ENCODE results near the gene CCSER1.

Gene CCSER1

GRCh38 chr4:90159193-90159592, 32.0 kb downstream of the CCSER1 start:
- H3K27ac ChIP-seq (ENCODE audit: insufficient read depth, low read length, poor library complexity, severe bottlenecking), result no peak overlapping the region
- no peak for DNase-seq

GRCh38 chr4:90160044-90160443, 32.9 kb downstream of the CCSER1 start:
- no peaks in the 10 kb centered on the region for H3K4me1 ChIP-seq (ENCODE audit: control insufficient read depth, insufficient read depth, low read length, poor library complexity, severe bottlenecking)
- no peaks in the 10 kb centered on the region for H3K36me3 ChIP-seq (ENCODE audit: control insufficient read depth, insufficient read depth, low read length)
- no peaks in the 10 kb centered on the region for H3K27me3 ChIP-seq (replicated peaks; ENCODE audit: control insufficient read depth, insufficient read depth, low read length, poor library complexity, severe bottlenecking)
- no peak overlapping the region for H3K27ac ChIP-seq (ENCODE audit: insufficient read depth, low read length, poor library complexity, severe bottlenecking)
- H3K9me3 ChIP-seq (ENCODE audit: control insufficient read depth, low read length), result no peaks in the 10 kb centered on the region
- no peak overlapping the region for H3K4me3 ChIP-seq (ENCODE audit: insufficient read depth, low read depth, low read length, poor library complexity, severe bottlenecking)
- DNase-seq, result no peak

More at GRCh38 chr4:90159193-90159592, 32.0 kb downstream of the CCSER1 start:
- Histone ChIP-seq H3K27me3 (replicated peaks; ENCODE audit: control insufficient read depth, insufficient read depth, low read length, poor library complexity, severe bottlenecking) (no peaks in the 10 kb centered on the region), H3K36me3 (ENCODE audit: control insufficient read depth, insufficient read depth, low read length) (no peaks in the 10 kb centered on the region), H3K4me3 (ENCODE audit: insufficient read depth, low read depth, low read length, poor library complexity, severe bottlenecking) (no peak overlapping the region), H3K4me1 (ENCODE audit: control insufficient read depth, insufficient read depth, low read length, poor library complexity, severe bottlenecking) (no peaks in the 10 kb centered on the region), H3K9me3 (ENCODE audit: control insufficient read depth, low read length) (no peaks in the 10 kb centered on the region)

GRCh38 chr4:90162566-90162965, 35.4 kb downstream of the CCSER1 start:
- no peaks in the 10 kb centered on the region for H3K9me3 ChIP-seq (ENCODE audit: control insufficient read depth, low read length)
- no peaks in the 10 kb centered on the region for H3K4me1 ChIP-seq (ENCODE audit: control insufficient read depth, insufficient read depth, low read length, poor library complexity, severe bottlenecking)
- H3K36me3 ChIP-seq (ENCODE audit: control insufficient read depth, insufficient read depth, low read length), result no peaks in the 10 kb centered on the region
- no peak overlapping the region for H3K4me3 ChIP-seq (ENCODE audit: insufficient read depth, low read depth, low read length, poor library complexity, severe bottlenecking)
- no peaks in the 10 kb centered on the region for H3K27me3 ChIP-seq (replicated peaks; ENCODE audit: control insufficient read depth, insufficient read depth, low read length, poor library complexity, severe bottlenecking)
- H3K27ac ChIP-seq (ENCODE audit: insufficient read depth, low read length, poor library complexity, severe bottlenecking), result no peak overlapping the region
- no peak for DNase-seq

- no peak overlapping the region for H3K4me3 ChIP-seq (ENCODE audit: insufficient read depth, low read depth, low read length, poor library complexity, severe bottlenecking)
- DNase-seq, result no peak
- no peak overlapping the region for H3K27ac ChIP-seq (ENCODE audit: insufficient read depth, low read length, poor library complexity, severe bottlenecking)
- H3K9me3 ChIP-seq (ENCODE audit: control insufficient read depth, low read length), result no peaks in the 10 kb centered on the region
- H3K4me1 ChIP-seq (ENCODE audit: control insufficient read depth, insufficient read depth, low read length, poor library complexity, severe bottlenecking), result no peaks in the 10 kb centered on the region
- H3K36me3 ChIP-seq (ENCODE audit: control insufficient read depth, insufficient read depth, low read length), result no peaks in the 10 kb centered on the region
- no peaks in the 10 kb centered on the region for H3K27me3 ChIP-seq (replicated peaks; ENCODE audit: control insufficient read depth, insufficient read depth, low read length, poor library complexity, severe bottlenecking)
These were observed 36.7 kb downstream of the CCSER1 start for GRCh38 chr4:90163872-90164271.

GRCh38 chr4:90165883-90166282, 38.7 kb downstream of the CCSER1 start:
- Histone ChIP-seq H3K4me3 (ENCODE audit: insufficient read depth, low read depth, low read length, poor library complexity, severe bottlenecking) (no peak overlapping the region), H3K27ac (ENCODE audit: insufficient read depth, low read length, poor library complexity, severe bottlenecking) (no peak overlapping the region), H3K36me3 (ENCODE audit: control insufficient read depth, insufficient read depth, low read length) (no peaks in the 10 kb centered on the region), H3K4me1 (ENCODE audit: control insufficient read depth, insufficient read depth, low read length, poor library complexity, severe bottlenecking) (no peaks in the 10 kb centered on the region), H3K27me3 (replicated peaks; ENCODE audit: control insufficient read depth, insufficient read depth, low read length, poor library complexity, severe bottlenecking) (no peaks in the 10 kb centered on the region), H3K9me3 (ENCODE audit: control insufficient read depth, low read length) (no peaks in the 10 kb centered on the region)
- DNase-seq, result no peak

GRCh38 chr4:90171491-90171890, 44.3 kb downstream of the CCSER1 start:
- Histone ChIP-seq H3K27me3 (replicated peaks; ENCODE audit: control insufficient read depth, insufficient read depth, low read length, poor library complexity, severe bottlenecking) (no peaks in the 10 kb centered on the region), H3K27ac (ENCODE audit: insufficient read depth, low read length, poor library complexity, severe bottlenecking) (no peak overlapping the region), H3K36me3 (ENCODE audit: control insufficient read depth, insufficient read depth, low read length) (no peaks in the 10 kb centered on the region), H3K4me1 (ENCODE audit: control insufficient read depth, insufficient read depth, low read length, poor library complexity, severe bottlenecking) (no peaks in the 10 kb centered on the region), H3K9me3 (ENCODE audit: control insufficient read depth, low read length) (no peaks in the 10 kb centered on the region), H3K4me3 (ENCODE audit: insufficient read depth, low read depth, low read length, poor library complexity, severe bottlenecking) (no peak overlapping the region)
- DNase-seq, result no peak

GRCh38 chr4:90174621-90175023, 47.4 kb downstream of the CCSER1 start:
- Histone ChIP-seq H3K36me3 (ENCODE audit: control insufficient read depth, insufficient read depth, low read length) (no peaks in the 10 kb centered on the region), H3K27ac (ENCODE audit: insufficient read depth, low read length, poor library complexity, severe bottlenecking) (no peak overlapping the region), H3K27me3 (replicated peaks; ENCODE audit: control insufficient read depth, insufficient read depth, low read length, poor library complexity, severe bottlenecking) (no peaks in the 10 kb centered on the region), H3K4me3 (ENCODE audit: insufficient read depth, low read depth, low read length, poor library complexity, severe bottlenecking) (no peak overlapping the region), H3K4me1 (ENCODE audit: control insufficient read depth, insufficient read depth, low read length, poor library complexity, severe bottlenecking) (no peaks in the 10 kb centered on the region), H3K9me3 (ENCODE audit: control insufficient read depth, low read length) (no peaks in the 10 kb centered on the region)
- DNase-seq, result no peak

GRCh38 chr4:90181644-90182043, 54.5 kb downstream of the CCSER1 start:
- no peak for DNase-seq

GRCh38 chr4:90183254-90183653, 56.1 kb downstream of the CCSER1 start:
- H3K27me3 ChIP-seq (replicated peaks; ENCODE audit: control insufficient read depth, insufficient read depth, low read length, poor library complexity, severe bottlenecking), result no peaks in the 10 kb centered on the region
- no peaks in the 10 kb centered on the region for H3K36me3 ChIP-seq (ENCODE audit: control insufficient read depth, insufficient read depth, low read length)
- H3K4me1 ChIP-seq (ENCODE audit: control insufficient read depth, insufficient read depth, low read length, poor library complexity, severe bottlenecking), result no peaks in the 10 kb centered on the region
- H3K4me3 ChIP-seq (ENCODE audit: insufficient read depth, low read depth, low read length, poor library complexity, severe bottlenecking), result no peak overlapping the region
- no peak for DNase-seq
- no peak overlapping the region for H3K27ac ChIP-seq (ENCODE audit: insufficient read depth, low read length, poor library complexity, severe bottlenecking)
- no peaks in the 10 kb centered on the region for H3K9me3 ChIP-seq (ENCODE audit: control insufficient read depth, low read length)

More at GRCh38 chr4:90181644-90182043, 54.5 kb downstream of the CCSER1 start:
- no peaks in the 10 kb centered on the region for H3K4me1 ChIP-seq (ENCODE audit: control insufficient read depth, insufficient read depth, low read length, poor library complexity, severe bottlenecking)
- H3K27ac ChIP-seq (ENCODE audit: insufficient read depth, low read length, poor library complexity, severe bottlenecking), result no peak overlapping the region
- H3K4me3 ChIP-seq (ENCODE audit: insufficient read depth, low read depth, low read length, poor library complexity, severe bottlenecking), result no peak overlapping the region
- no peaks in the 10 kb centered on the region for H3K9me3 ChIP-seq (ENCODE audit: control insufficient read depth, low read length)
- H3K36me3 ChIP-seq (ENCODE audit: control insufficient read depth, insufficient read depth, low read length), result no peaks in the 10 kb centered on the region
- no peaks in the 10 kb centered on the region for H3K27me3 ChIP-seq (replicated peaks; ENCODE audit: control insufficient read depth, insufficient read depth, low read length, poor library complexity, severe bottlenecking)

- no peak for DNase-seq
- Histone ChIP-seq H3K27ac (ENCODE audit: insufficient read depth, low read length, poor library complexity, severe bottlenecking) (no peak overlapping the region), H3K4me3 (ENCODE audit: insufficient read depth, low read depth, low read length, poor library complexity, severe bottlenecking) (no peak overlapping the region), H3K9me3 (ENCODE audit: control insufficient read depth, low read length) (no peaks in the 10 kb centered on the region), H3K27me3 (replicated peaks; ENCODE audit: control insufficient read depth, insufficient read depth, low read length, poor library complexity, severe bottlenecking) (no peaks in the 10 kb centered on the region), H3K4me1 (ENCODE audit: control insufficient read depth, insufficient read depth, low read length, poor library complexity, severe bottlenecking) (no peaks in the 10 kb centered on the region), H3K36me3 (ENCODE audit: control insufficient read depth, insufficient read depth, low read length) (no peaks in the 10 kb centered on the region)
These were observed 57.4 kb downstream of the CCSER1 start for GRCh38 chr4:90184560-90184959.

GRCh38 chr4:90185416-90185815, 58.2 kb downstream of the CCSER1 start:
- Histone ChIP-seq H3K9me3 (ENCODE audit: control insufficient read depth, low read length) (no peaks in the 10 kb centered on the region), H3K27ac (ENCODE audit: insufficient read depth, low read length, poor library complexity, severe bottlenecking) (no peak overlapping the region), H3K36me3 (ENCODE audit: control insufficient read depth, insufficient read depth, low read length) (no peaks in the 10 kb centered on the region), H3K4me3 (ENCODE audit: insufficient read depth, low read depth, low read length, poor library complexity, severe bottlenecking) (no peak overlapping the region), H3K4me1 (ENCODE audit: control insufficient read depth, insufficient read depth, low read length, poor library complexity, severe bottlenecking) (no peaks in the 10 kb centered on the region), H3K27me3 (replicated peaks; ENCODE audit: control insufficient read depth, insufficient read depth, low read length, poor library complexity, severe bottlenecking) (no peaks in the 10 kb centered on the region)
- DNase-seq, result no peak

Data from effector memory CD4-positive, alpha-beta T cell (primary cell).